SK-N-SH treated with all-trans-retinoic acid at 6 μM for 48 hours (cell line): ENCODE data around the gene ARHGAP10.

Source experiments
- BACH2 ChIP-seq: fragments of 250-450 bp; sonication (Bioruptor Pico); IDR thresholded peaks from 2 replicates; pipeline ENCODE4 v1.9.0; 2021; ENCODE audit warnings: mild to moderate bottlenecking, borderline replicate concordance
- OSR1 ChIP-seq: fragments of 250-450 bp; sonication (Bioruptor Pico); IDR thresholded peaks from 2 replicates; pipeline ENCODE4 v1.8.0; 2022; ENCODE audit warnings: moderate library complexity, mild to moderate bottlenecking, inconsistent platforms
- PATZ1 ChIP-seq: fragments of 250-450 bp; sonication (Bioruptor Pico); IDR thresholded peaks from 2 replicates; pipeline ENCODE4 v1.8.0; 2020; ENCODE audit warnings: mild to moderate bottlenecking, moderate library complexity, borderline replicate concordance

- TF ChIP-seq BACH2 (CRISPR knock-in tag) (no peak), PATZ1 (CRISPR knock-in tag) (no peak), OSR1 (CRISPR knock-in tag) (no peak)
Measured at GRCh38 chr4:147733716-147734344, 1.9 kb downstream of the ARHGAP10 start.
